Endothelial cell (in vitro differentiated cells): ENCODE measurements around the gene NCR1. TPM values are rescaled to one million over a fixed set of nuclear protein-coding genes. Genes with fewer than 3 reads are reported as not detected.
"Not testable (repeated sequence)": the region's sequence is repeated elsewhere in the genome, so short reads cannot be mapped to it uniquely, and the experiment has no call there.

Experiments
- DNase-seq: peaks from one replicate; pipeline ENCODE4 v3.0.0; 2021; ENCODE audit warnings: low spot score
- H3K27ac Mint-ChIP-seq: one replicate; pipeline ENCODE4 v1.8.0; 2021; ENCODE audit warnings: mixed read lengths, inconsistent platforms; ENCODE audit not compliant: unreplicated experiment
- H3K27me3 Mint-ChIP-seq: one replicate; pipeline ENCODE4 v1.8.0; 2021; ENCODE audit warnings: mild to moderate bottlenecking, moderate library complexity, mixed read lengths, inconsistent platforms; ENCODE audit not compliant: unreplicated experiment
- H3K36me3 Mint-ChIP-seq: one replicate; pipeline ENCODE4 v1.8.0; 2021; ENCODE audit warnings: mild to moderate bottlenecking, low read depth, mixed read lengths, inconsistent platforms; ENCODE audit not compliant: unreplicated experiment
- H3K4me1 Mint-ChIP-seq: one replicate; pipeline ENCODE4 v1.8.0; 2021; ENCODE audit warnings: mild to moderate bottlenecking, mixed read lengths, inconsistent platforms; ENCODE audit not compliant: unreplicated experiment
- H3K4me3 Mint-ChIP-seq: one replicate; pipeline ENCODE4 v1.8.0; 2021; ENCODE audit warnings: mild to moderate bottlenecking, mixed read lengths, inconsistent platforms; ENCODE audit not compliant: unreplicated experiment
- H3K9me3 Mint-ChIP-seq: one replicate; pipeline ENCODE4 v1.8.0; 2021; ENCODE audit warnings: mixed read lengths, inconsistent platforms; ENCODE audit not compliant: unreplicated experiment
- total RNA-seq: library from RNA; stranded (reverse); fragmentation: NEBNext Ultra II Directional; extraction: Animal tissue kit (Norgen Biotek cat#: 25700); gene quantifications from one replicate; pipeline ENCODE4 v1.2.1, GENCODE V29; 2021; ENCODE audit not compliant: unreplicated experiment
- TF ChIP-seq, protein P1 (sequence below): fragments of 200-600 bp; sonication (generic); IDR thresholded peaks from one replicate; pipeline ENCODE4 v1.5.0; 2021; ENCODE audit warnings: antibody characterized with exemption; ENCODE audit not compliant: unreplicated experiment

Gene NCR1
- total RNA-seq, 1 donor from 2014 or later, result not detected

DNA sequence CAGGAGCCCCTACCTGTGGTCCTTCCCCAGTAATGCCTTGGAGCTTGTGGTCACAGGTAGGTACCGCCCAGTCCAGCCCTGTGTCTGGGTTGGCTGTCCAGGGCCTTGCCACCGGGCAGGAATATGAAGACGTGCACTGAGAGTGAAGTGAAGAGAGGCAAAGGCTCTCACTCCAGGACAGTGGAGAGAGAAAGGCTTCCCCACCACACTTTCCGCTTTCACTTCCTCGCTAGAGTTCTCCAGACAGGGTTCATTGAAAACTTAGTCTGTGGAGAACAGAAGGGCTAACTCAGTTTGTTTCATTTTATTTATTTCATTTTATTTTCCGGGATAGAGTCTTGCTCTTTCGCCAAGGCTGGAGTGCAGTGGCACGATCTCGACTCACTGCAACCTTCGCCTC lies 17.7 kb upstream of the NCR1 start:
- TF ChIP-seq, protein P1, sequence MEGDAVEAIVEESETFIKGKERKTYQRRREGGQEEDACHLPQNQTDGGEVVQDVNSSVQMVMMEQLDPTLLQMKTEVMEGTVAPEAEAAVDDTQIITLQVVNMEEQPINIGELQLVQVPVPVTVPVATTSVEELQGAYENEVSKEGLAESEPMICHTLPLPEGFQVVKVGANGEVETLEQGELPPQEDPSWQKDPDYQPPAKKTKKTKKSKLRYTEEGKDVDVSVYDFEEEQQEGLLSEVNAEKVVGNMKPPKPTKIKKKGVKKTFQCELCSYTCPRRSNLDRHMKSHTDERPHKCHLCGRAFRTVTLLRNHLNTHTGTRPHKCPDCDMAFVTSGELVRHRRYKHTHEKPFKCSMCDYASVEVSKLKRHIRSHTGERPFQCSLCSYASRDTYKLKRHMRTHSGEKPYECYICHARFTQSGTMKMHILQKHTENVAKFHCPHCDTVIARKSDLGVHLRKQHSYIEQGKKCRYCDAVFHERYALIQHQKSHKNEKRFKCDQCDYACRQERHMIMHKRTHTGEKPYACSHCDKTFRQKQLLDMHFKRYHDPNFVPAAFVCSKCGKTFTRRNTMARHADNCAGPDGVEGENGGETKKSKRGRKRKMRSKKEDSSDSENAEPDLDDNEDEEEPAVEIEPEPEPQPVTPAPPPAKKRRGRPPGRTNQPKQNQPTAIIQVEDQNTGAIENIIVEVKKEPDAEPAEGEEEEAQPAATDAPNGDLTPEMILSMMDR, result no peak

DNA sequence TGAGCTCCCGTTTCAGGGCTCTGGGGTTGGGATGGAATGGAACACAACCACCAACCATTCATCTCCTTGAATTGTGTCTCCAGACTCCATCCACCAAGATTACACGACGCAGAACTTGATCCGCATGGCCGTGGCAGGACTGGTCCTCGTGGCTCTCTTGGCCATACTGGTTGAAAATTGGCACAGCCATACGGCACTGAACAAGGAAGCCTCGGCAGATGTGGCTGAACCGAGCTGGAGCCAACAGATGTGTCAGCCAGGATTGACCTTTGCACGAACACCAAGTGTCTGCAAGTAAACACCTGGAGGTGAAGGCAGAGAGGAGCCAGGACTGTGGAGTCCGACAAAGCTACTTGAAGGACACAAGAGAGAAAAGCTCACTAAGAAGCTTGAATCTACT lies 16.4 kb upstream of the NCR1 start:
- TF ChIP-seq, protein P1, result no peak
- DNase-seq, result no peak
- no peak overlapping the region for H3K27ac Mint-ChIP-seq
- no peak overlapping the region for H3K4me3 Mint-ChIP-seq
- H3K27me3 Mint-ChIP-seq, result no peaks in the 10 kb centered on the region
- no peaks in the 10 kb centered on the region for H3K9me3 Mint-ChIP-seq
- no peaks in the 10 kb centered on the region for H3K4me1 Mint-ChIP-seq
- H3K36me3 Mint-ChIP-seq, result no peaks in the 10 kb centered on the region

More for the DNA sequence above, 17.7 kb upstream of the NCR1 start:
- Mint-ChIP-seq H3K4me1 (no peaks in the 10 kb centered on the region), H3K27me3 (no peaks in the 10 kb centered on the region), H3K9me3 (no peaks in the 10 kb centered on the region), H3K27ac (no peak overlapping the region), H3K36me3 (no peaks in the 10 kb centered on the region), H3K4me3 (no peak overlapping the region)
- no peak for DNase-seq

DNA sequence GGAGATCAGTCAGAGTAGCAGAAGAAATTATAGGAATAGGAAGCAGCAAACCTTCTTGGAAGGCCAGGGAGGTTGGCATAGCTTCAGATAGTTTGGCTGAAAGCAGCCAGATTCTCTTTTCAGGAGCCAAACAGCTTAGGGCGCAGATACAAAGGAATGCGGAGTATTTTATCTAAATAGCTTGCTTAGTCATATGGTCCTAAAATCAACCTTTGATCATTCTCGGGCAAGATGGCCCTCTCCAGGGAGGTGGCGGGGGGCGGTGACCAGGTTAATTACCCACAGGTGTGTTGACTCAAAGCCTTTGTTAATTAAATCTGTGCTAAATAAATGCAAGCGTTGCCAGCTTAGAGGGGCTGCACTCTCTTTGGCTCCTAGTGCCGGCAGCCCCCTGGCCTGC lies 12.5 kb upstream of the NCR1 start:
- TF ChIP-seq, protein P1, result no peak
- Mint-ChIP-seq H3K36me3 (no peaks in the 10 kb centered on the region), H3K4me1 (no peaks in the 10 kb centered on the region), H3K9me3 (no peaks in the 10 kb centered on the region), H3K27me3 (no peaks in the 10 kb centered on the region), H3K27ac (no peak overlapping the region), H3K4me3 (no peak overlapping the region)
- DNase-seq, result no peak

DNA sequence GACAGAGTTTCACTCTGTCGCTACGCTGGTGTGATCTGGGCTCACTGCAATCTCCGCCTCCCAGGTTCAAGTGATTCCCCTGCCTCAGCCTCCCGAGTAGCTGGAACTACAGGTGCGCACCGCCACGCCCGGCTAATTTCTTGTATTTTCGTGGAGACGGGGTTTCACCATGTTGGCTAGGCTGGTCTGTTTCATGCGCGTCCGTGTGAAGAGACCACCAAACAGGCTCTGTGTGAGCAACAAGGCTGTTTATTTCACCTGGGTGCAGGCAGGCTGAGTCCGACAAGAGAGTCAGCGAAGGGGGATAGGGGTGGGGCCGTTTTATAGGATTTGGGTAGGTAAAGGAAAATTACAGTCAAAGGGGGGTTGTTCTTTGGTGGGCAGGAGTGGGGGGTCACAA lies 11.8 kb upstream of the NCR1 start:
- not testable (repeated sequence) for H3K27ac Mint-ChIP-seq, H3K4me3 Mint-ChIP-seq, DNase-seq

DNA sequence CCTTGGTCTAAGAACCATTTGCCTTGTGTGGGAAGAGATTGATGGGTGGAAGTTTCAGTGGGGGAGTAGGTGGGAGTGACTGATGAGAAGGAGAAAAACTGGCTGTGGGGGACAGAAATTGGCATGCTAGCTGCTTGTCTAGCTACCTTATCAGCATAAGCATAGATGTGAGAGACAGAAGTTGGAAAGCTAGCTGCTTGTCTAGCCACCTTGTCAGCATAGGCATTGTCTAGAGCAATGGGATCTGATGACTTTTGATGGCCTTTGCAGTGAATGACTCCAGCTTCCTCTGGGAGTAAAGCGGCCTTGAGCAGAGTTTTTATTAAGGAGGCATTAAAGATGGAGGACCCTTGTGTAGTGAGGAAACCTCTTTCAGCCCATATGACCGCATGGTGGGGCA lies 9.9 kb upstream of the NCR1 start:
- Mint-ChIP-seq H3K36me3 (no peaks in the 10 kb centered on the region), H3K4me1 (no peaks in the 10 kb centered on the region), H3K4me3 (no peak overlapping the region)

More for the DNA sequence above, 11.8 kb upstream of the NCR1 start:
- not testable (repeated sequence) for H3K36me3 Mint-ChIP-seq, H3K4me1 Mint-ChIP-seq, H3K27me3 Mint-ChIP-seq, H3K9me3 Mint-ChIP-seq

DNA sequence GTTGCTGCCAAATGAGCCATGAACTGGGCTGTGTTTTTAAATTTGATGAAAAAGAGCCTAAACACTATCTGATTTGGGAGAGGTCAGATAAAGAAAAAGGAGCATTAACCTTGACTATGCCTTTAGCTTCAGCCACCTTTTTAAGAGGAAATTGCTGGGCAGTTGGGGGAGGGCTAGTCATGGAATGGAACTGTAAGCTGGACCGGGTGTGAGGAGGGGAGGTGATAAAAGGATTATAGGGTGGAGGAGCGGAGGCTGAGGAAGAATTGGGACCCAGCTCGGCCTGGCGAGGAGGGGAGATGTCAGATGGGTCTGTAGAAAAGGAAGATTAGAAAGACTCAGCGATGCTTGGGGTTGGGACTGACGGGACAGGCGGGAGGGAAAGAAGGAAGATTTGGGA lies 7.3 kb upstream of the NCR1 start:
- H3K27ac Mint-ChIP-seq, H3K9me3 Mint-ChIP-seq, H3K36me3 Mint-ChIP-seq, H3K27me3 Mint-ChIP-seq, DNase-seq, H3K4me1 Mint-ChIP-seq, H3K4me3 Mint-ChIP-seq: not testable (repeated sequence)

More for the DNA sequence above, 9.9 kb upstream of the NCR1 start:
- peaks cover 2% of the 10 kb centered on the region for H3K27me3 Mint-ChIP-seq
- no peaks in the 10 kb centered on the region for H3K9me3 Mint-ChIP-seq
- no peak for DNase-seq
- TF ChIP-seq, protein P1, result no peak
- no peak overlapping the region for H3K27ac Mint-ChIP-seq

DNA sequence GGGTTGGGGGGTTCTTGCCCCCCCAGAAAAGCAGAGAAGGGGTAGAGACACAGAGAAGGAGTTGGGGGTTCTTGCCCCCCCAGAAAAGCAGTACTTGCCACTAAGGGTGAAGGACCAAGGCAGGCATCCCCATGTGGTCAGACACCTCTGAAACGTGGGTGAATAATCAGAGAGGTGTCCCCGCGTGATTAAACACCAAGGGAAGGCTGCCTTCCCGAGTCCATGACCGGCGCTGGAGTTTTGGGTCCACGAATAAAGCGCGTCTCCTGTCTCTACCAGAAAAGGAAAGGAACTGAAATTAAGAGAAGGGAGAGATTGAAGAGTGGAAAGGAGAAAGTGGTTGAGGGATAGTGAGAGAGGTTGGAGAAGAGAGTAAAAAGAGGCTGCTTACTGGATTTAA lies 6.3 kb upstream of the NCR1 start:
- H3K27ac Mint-ChIP-seq, DNase-seq, H3K9me3 Mint-ChIP-seq, H3K4me1 Mint-ChIP-seq, H3K27me3 Mint-ChIP-seq, H3K4me3 Mint-ChIP-seq, H3K36me3 Mint-ChIP-seq: not testable (repeated sequence)

DNA sequence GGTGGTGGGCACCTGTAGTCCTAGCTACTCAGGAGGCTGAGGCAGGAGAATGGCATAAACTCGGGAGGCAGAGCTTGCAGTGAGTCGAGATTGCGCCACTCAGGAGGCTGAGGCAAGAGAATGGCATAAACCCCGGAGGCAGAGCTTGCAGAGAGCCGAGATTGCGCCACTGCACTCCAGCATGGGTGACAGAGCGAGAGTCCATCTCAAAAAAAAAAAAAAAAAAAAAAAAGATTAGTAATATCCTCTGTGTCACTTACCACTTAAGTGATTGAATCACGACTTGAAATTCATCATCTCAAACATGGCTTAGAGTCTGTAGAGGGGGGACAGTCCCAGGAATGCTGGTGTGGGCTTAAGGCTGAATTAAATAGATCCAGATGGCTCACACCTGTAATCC lies 4.8 kb upstream of the NCR1 start:
- not testable (repeated sequence) for H3K27ac Mint-ChIP-seq, H3K9me3 Mint-ChIP-seq, H3K4me3 Mint-ChIP-seq, H3K36me3 Mint-ChIP-seq, H3K27me3 Mint-ChIP-seq, H3K4me1 Mint-ChIP-seq, DNase-seq
